Neutrophil (primary cell): ENCODE results near the gene F11R.

ENCODE experiments used
- H3K27ac ChIP-seq: fragments of 200-600 bp; sonication (generic); 2 replicates; pipeline ENCODE4 v1.5.1; 2016; ENCODE audit warnings: mild to moderate bottlenecking, moderate library complexity
- H3K27me3 ChIP-seq: fragments of 200-600 bp; sonication (generic); 2 replicates; pipeline ENCODE4 v1.6.0; 2016; ENCODE audit warnings: mild to moderate bottlenecking
- H3K36me3 ChIP-seq: fragments of 200-600 bp; sonication (generic); 2 replicates; pipeline ENCODE4 v1.5.1; 2017
- H3K4me1 ChIP-seq, 2 experiments: fragments of 200-600 bp in 1 of 2; sonication (generic) in 1 of 2; 1 replicate in 1 of 2; 2 replicates in 1 of 2; pipeline versions ENCODE4 v1.5.1 to v1.6.1; 2013 to 2016; ENCODE audit warnings: low read depth in 1 of 2, low read length in 1 of 2, mild to moderate bottlenecking in 1 of 2, moderate library complexity in 1 of 2; ENCODE audit not compliant: control insufficient read depth in 1 of 2, insufficient read depth in 1 of 2
- H3K4me3 ChIP-seq, 2 experiments: fragments of 200-600 bp in 1 of 2; sonication (generic) in 1 of 2; 1 replicate in 1 of 2; 2 replicates in 1 of 2; pipeline ENCODE4 v1.5.1; 2013 to 2016; ENCODE audit warnings: low read depth in 1 of 2, low read length in 1 of 2, mild to moderate bottlenecking in 1 of 2, moderate library complexity in 1 of 2
- H3K9me3 ChIP-seq: fragments of 200-600 bp; sonication (generic); 2 replicates; pipeline ENCODE4 v1.5.1; 2016
- CTCF ChIP-seq: fragments of 200-600 bp; sonication (generic); IDR thresholded peaks from 2 replicates; pipeline ENCODE4 v1.5.1; 2016; ENCODE audit warnings: antibody characterized with exemption

Gene F11R

GRCh38 chr1:161048949-161049722 is 28.2 kb upstream of the F11R start:
- TF ChIP-seq CTCF: no peak
- Histone ChIP-seq H3K27ac (peak overlapping the region; percentile 98), H3K9me3 (no peaks in the 10 kb centered on the region), H3K4me3 (no peak overlapping the region), H3K27me3 (no peaks in the 10 kb centered on the region), H3K36me3 (peaks cover 74% of the 10 kb centered on the region), H3K4me1 (peaks cover 21 to 26% of the 10 kb centered on the region in 2 experiments)

- no peak overlapping the region for H3K4me3 ChIP-seq
- H3K27me3 ChIP-seq: no peaks in the 10 kb centered on the region
- H3K36me3 ChIP-seq: peaks cover 68% of the 10 kb centered on the region
- no peak for TF ChIP-seq CTCF
- H3K9me3 ChIP-seq: no peaks in the 10 kb centered on the region
- peaks cover 24 to 31% of the 10 kb centered on the region in 2 experiments for H3K4me1 ChIP-seq
- peak overlapping the region; percentile 98 for H3K27ac ChIP-seq
Observed at GRCh38 chr1:161047436-161048420, 26.8 kb upstream of the F11R start.

GRCh38 chr1:161046605-161047228 is 25.8 kb upstream of the F11R start:
- Histone ChIP-seq H3K4me3 (peak overlapping the region; percentile 99), H3K9me3 (no peaks in the 10 kb centered on the region), H3K27ac (peak overlapping the region; percentile 98), H3K36me3 (peaks cover 68% of the 10 kb centered on the region), H3K27me3 (no peaks in the 10 kb centered on the region), H3K4me1 (peaks cover 24 to 31% of the 10 kb centered on the region in 2 experiments)
- TF ChIP-seq CTCF: no peak

GRCh38 chr1:161045736-161046604 is 25.0 kb upstream of the F11R start, which contains the start of gene USF1:
Gene USF1, minus strand, starts transcription at chr1:161045977. Its CDS starts 2,702 bp downstream, at chr1:161043275.
- peaks cover 68% of the 10 kb centered on the region for H3K36me3 ChIP-seq
- peak within 1 kb of the TSS; percentile 99 for H3K4me3 ChIP-seq
- peak within 1 kb of the TSS; percentile 98 for H3K27ac ChIP-seq
- TF ChIP-seq CTCF: no peak
- no peaks in the 10 kb centered on the region for H3K9me3 ChIP-seq
- peaks cover 28 to 31% of the 10 kb centered on the region in 2 experiments for H3K4me1 ChIP-seq
- H3K27me3 ChIP-seq: no peaks in the 10 kb centered on the region
